A673 (cell line): ENCODE results near the gene RGS7.

Experiments
- CTCF ChIP-seq: fragments of 300-800, 200-600 bp; sonication (generic); conservative IDR thresholded peaks from 2 replicates; pipeline ENCODE4 v1.5.1; 2017; ENCODE audit warnings: low read depth, mild to moderate bottlenecking, antibody characterized with exemption, low read length, moderate library complexity, mixed read lengths
- EZH2 ChIP-seq: fragments of 200-600 bp; sonication (generic); IDR thresholded peaks from 2 replicates; pipeline ENCODE4 v1.6.1; 2017; ENCODE audit warnings: borderline replicate concordance, low read depth, mild to moderate bottlenecking, mixed read lengths, antibody characterized with exemption, low read length; ENCODE audit not compliant: poor library complexity, severe bottlenecking

- no peak for TF ChIP-seq CTCF
- TF ChIP-seq EZH2, result no peak
Measured at GRCh38 chr1:241299347-241299746, 57.7 kb downstream of the RGS7 start.
